Left lobe of liver (tissue), 2 donors: Measurements from ENCODE around the gene NUTM1. TPM values are rescaled to one million over a fixed set of nuclear protein-coding genes. Genes with fewer than 3 reads are reported as not detected.
A peak's percentile ranks its signal among the peaks of the same experiment; 100 is the strongest.
"Not testable (repeated sequence)": the region's sequence is repeated elsewhere in the genome, so short reads cannot be mapped to it uniquely, and the experiment has no call there.

Source experiments
- ATAC-seq: fragments of 200-7000 bp; cut with Tn5 transposase; one replicate; pipeline ENCODE4 v1.9.1; 2020; ENCODE audit warnings: mild to moderate bottlenecking, moderate library complexity
- DNase-seq: peaks from one replicate; pipeline ENCODE4 v3.0.0-alpha.2; 2020; ENCODE audit warnings: low spot score
- total RNA-seq: library from RNA; stranded (reverse); gene quantifications from one replicate; pipeline ENCODE4 v1.2.1, GENCODE V29; 2021
- donor health status: DM: no; HTN: no; CAD: no; lungs with moderate emphysema.
- donor health status: DM: no; HTN: yes; CAD: no.

NUTM1 gene
- total RNA-seq, 1 donor from 2014 or later: not detected

DNA sequence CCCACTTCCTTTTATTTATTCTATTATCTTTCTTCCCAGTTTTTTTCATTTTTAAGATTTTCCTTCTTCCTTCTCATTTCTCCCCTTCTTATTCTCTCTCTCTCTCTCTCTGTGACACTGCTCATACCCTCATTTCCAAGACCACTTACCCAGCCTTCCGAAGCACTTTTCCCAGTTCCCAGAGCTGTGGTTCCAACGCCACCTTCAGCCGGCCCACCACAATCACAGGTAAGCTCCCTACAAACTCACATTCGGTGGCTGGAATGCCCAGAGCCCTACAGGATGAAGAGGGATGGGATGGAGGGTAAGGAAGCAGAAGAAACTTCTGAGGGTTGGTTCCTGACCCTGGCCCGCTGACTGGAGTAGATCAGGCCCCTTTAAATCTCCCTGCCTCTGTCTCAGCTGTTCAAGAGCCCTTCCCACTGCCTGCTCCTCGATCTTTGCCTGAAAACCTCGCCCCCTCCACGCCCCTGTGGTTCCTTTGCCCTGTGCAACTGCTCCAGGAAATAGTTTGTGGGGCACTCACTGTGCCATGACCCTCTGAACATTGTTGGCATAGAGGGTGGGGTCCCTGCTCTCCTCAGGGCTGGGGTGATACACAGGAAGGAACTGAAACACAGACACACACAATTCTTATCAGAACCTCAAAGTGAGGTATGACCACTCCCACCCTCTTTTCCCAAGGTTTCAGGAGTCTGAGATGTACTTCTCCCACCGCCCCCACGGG is 19.1 kb downstream of the NUTM1 start:
- ATAC-seq (no peak), DNase-seq (no peak)

DNA sequence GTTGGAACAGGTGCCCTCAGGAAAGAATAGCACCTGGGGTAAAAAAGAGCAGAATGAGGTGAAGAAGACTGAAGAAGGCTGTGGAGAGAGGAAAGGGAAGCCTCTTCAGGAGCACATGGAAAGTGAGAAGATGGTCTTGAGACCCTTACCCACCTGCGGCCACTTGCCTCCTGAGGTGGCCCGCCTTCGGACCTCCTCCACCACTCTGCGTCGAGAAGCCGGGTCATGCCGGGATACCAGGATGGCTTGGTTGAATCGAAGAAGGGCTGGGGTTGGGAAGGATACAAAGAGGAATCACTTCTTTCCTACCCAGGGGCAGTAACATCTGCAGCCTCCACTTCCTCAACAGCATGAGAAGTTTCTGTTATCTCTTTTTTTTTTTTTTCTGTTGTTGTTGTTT is 20.9 kb downstream of the NUTM1 start:
- DNase-seq: no peak
- ATAC-seq: no peak

DNA sequence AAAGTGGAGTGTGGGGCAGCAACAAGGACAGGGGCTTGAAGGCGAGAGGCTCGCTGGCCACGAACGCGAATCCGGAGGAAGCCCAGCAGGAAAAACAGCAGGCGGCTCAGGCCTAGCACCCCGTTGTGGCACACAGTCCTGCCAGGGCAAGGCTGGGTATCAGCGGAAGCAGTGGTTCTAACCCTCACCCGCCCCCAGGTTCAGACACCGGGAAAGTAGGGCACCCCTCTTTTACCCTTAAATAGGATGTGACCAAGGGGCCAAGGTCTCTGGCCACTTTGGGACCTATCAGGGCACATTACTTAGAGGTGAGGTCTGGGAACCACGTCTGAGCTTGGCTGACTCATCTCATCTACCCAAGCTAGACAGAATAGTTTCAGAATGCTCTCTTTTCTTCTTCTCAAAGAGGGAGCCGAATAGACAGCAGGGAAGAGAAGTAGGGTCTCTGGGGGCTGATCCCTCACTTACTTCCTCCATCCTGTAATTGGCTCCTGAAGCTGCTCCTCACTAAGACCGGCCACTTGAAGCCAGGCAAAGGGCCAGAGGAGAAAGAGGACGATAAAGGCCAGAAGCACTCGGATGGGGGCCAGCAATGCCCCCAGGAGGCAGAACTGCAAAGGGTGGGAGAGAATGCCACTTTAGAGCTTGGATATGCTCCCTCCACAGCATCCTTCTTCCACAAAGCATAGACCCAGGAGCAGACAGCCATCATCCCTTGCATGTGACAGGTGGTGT is 22.1 kb downstream of the NUTM1 start:
- ATAC-seq (no peak), DNase-seq (no peak)

DNA sequence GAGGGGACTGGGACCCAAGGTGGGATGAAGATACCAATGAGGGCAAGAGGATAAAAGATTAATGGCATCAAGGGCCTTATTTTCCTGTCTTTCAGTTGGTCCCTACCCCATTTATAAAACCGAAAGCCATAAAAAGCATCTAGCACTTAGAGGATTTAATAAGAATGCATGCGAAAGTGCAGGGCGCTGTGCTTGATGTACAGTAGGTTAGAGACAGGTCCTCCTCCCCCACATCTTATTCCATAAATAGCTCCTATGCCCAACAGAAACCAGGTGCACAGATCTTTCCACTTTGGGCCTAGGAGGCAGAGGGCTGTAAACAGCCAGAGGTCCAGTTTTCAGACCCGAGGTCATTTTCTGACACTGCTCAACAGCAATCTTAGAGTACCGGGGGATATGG is 22.7 kb downstream of the NUTM1 start:
- DNase-seq (no peak), ATAC-seq (no peak)

DNA sequence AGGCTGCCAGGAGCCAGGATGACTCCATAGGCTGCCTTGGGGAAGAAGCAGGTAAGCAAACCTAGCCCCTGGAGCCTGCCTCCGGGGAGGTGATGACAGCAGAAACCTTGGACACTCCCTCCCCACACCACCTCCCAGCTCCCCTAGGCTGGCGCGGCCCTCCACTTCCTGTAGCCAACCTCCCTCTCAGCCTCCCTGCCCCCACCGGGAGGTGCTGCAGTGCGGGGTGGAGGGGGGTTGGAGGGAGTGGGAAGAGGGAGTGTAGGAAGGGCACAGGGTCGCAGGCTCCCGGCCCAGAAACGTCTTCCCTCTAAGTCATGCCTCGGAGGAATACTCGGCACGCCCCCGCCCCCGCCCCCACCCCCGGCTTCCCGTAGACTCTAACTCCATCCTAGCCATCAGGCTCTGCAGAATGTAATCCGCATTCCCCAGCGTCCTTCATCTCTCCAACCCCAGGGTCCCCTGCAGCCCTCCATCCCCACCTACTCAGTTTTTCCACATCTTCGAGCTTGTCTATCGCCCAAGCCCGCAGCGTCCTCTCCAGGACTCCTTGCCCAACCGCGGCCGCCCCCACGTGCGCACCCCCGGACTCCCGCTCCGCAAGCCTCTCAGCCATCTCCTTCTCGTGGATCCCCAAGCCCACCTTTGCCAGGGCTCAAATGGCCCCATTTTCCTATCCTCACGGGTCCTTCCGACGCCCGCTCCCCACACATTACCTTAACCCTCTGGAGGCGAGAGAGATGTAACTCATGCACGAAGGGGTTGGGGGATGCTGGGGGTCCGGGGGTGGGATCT is 23.4 kb downstream of the NUTM1 start:
- ATAC-seq (no peak), DNase-seq (no peak)

DNA sequence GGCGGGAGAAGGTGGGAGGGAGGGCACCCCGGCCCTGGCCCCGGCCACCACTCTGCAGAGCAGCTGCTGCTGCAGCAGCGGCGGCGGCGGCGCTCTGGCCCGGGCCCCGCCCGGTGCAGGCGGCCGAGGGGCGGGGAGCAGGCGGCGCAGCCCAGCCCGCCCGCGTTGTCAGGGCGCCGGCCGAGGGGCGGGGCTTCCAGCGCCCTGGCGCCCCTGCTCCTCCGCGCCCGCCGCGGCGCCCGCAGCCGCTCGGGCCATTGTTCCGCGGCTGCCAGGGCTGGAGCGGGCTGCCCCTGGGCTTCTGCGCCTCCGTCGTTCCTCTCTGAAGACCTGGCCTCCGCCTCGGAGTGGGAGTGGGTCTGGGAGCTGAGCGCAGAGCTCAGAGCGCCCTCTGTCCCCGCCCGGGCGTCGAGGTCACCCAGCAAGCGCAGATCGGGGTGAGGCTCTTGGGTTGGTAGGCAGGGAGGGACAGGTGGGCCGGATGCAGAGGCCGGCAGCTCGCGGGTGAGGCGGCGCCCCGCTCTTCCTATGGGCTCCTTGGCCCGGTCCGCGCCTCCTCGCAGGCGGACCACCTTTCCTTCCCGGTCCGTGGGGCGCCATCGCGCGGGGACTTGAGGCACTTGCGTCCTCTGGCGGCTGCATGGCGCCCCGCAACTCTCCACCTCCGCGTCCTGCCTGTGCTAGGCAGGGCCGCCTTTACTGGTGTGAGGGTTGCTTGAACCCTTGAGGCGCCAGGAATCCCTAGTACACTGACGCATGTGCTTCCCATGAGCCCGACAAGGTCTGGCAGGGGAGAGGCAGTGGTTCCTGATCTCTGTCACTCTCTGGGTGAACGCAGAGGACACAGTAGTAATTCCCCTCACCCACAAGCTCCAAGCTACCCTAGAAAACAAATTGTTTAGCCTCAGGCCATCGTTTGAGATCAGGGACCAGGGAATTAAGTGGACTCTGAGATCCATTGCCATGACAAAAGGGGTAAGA is 24.3 kb downstream of the NUTM1 start, which contains the start of gene LPCAT4:
TSS of gene LPCAT4 (minus strand) at position 96 of the 981 bp plus-strand sequence. CDS start 96 bp downstream, outside the sequence.
- peak; percentile 87 for DNase-seq
- ATAC-seq: peak; percentile 95

DNA sequence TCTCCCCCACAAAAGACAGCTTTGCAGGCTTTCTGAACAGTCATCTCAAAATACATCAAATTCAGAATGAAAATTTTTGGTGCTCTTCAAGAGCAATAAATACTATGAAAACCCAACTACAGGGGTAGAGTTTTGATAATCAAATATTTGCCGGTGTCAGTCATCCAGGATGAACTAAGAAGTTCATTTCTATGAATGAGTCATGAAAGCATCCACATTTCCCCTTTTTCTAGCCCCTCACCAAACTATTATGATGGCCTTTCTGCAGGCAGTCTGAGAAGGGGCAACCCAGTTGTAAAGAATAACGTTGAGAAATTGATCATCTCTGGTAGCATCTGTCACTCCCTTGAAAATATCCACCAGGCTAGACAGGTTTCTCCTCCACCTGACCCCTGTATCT is 27.0 kb downstream of the NUTM1 start:
- DNase-seq (no peak), ATAC-seq (no peak)

DNA sequence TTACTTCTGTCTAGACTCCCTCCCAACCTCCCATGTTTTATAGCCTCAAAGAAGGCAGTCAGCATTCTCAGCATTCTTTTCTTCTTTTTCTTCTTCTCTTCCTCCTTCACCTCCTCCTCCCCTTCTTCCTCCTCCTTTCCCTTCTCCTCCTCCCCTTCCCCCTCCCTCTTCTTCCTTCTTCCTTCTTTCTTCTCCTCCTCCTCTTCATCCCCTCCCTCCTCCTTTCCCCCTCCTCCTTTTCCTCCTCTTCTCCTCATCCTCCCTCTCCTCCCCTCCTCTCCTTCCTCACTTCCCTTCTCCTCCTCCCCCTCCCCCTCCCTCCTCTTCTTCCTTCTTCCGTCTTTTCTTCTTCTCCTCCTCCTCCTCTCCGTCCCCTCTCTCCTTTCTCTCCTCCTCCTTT is 27.5 kb downstream of the NUTM1 start:
- ATAC-seq (no peak), DNase-seq (no peak)

DNA sequence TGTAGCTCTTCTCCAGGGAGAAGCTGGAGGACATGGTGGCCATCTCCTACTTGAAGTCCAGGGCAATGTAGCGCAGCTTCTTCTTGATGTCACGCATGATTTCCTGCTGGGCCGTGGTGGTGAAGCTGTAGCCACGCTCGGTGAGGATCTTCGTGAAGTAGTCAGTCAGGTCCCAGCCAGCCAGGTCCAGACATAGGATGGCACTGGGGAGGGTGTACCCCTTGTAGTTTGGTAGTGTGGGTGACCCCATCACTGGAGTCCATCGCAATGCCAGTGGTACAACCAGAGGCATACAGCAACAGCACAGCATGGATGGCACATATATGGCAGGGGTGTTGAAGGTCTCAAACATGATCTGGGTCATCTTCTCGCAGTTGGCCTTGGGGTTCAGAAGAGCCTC is 30.8 kb downstream of the NUTM1 start:
- ATAC-seq: no peak
- no peak for DNase-seq

DNA sequence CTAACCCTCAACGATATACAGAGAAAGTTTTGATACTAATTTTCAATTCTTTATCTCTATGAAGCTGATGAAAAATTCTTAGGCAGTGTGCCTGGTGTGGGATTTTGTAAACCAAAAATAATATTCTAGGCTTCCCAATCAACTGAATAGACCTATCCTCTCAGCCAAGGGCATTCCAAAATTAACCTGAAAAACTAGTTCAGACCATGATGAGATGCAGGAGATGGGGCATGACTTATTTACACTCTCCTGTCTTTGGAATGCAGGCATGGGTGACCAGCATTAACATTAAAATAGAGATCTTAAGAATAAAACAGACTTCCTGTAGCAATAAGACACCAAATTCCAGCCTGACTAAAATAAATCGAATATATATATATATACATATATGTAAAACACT is 31.7 kb downstream of the NUTM1 start:
- no peak for DNase-seq
- ATAC-seq: no peak

DNA sequence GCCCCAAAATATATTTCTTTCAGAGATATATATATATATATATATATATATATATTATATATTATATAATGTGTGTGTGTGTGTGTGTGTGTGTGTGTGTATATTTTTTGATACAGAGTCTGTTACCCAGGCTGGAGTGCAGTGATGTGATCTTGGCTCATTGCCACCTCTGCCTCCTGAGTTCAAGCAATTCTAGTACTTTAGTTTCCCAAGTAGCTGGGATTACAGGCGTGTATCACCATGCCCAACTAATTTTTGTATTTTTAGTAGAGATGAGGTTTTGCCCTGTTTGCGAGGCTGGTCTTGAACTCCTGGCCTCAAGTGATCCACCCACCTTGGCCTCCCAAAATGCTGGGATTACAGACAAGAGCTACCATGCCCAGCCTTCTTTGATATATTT is 32.4 kb downstream of the NUTM1 start:
- not testable (repeated sequence) for DNase-seq, ATAC-seq

DNA sequence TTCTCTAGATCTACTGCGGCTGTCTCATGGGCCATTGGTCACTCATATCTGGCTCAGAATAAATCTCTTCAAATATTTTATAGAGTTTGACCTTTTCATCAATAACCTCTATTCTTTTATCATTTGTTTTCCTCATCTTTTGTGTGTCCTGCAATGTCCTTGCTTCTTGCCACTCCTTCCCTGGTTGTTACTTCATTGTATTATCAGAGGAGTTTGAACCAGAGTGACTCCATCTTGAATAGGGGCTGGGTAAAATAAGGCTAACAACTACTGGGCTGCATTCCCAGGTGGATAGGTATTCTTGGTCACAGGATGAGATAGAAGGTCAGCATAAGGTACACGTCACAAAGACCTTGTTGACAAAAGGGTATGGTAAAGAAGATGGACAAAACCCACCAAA is 33.7 kb downstream of the NUTM1 start:
- DNase-seq (no peak), ATAC-seq (no peak)

DNA sequence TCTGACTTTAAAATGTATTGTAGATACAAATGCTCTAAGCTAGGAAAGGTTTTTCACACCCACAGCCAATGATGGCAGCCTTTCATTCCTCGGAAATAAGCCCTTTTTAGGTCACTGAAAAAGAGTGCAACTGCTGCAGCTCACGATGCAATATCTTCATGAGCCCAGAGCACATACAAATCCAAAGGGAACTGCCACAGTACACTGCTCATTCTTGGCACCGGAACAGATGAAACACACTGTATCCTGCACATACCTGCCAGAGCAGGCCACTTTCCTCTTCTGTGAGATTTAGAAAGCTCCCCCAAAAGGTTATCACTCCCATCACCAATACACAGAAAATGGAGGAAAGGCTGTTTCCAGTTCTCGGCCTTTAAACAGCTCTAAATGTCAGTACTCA is 37.4 kb downstream of the NUTM1 start:
- not testable (repeated sequence) for ATAC-seq, DNase-seq

DNA sequence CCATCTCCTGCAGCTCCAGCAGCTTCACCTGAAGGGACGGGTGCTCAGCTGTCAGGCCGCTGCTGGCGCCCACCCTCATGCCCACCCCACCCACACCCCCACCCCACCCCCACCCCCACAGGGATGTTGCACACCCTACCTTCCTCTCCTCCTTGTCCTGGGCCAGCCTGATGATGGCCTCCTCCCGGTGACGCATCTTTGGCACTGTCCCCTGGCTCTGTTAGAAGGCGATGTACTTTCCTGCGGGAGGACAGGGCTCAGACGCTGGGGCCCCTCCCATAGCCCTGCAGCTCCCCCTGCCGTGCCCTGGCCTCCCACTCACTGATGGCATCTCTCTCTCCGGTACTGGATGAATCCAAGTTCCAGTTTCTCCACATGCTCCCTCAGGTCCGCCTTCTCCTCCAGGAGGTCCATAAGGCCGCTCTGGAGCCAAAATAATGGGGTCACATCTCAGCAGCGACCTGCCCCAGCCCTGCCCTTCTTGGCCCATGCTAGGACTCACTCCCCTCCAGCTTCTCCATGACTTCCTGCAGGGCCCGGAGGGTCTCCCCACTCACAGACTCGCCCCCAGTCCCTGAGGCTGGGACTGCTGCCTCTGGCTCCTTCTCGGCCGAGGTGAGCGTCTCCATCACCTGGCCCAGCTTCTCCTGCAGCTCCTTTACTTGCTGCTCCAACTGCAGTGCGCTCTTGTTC is 38.9 kb downstream of the NUTM1 start:
- not testable (repeated sequence) for ATAC-seq, DNase-seq

DNA sequence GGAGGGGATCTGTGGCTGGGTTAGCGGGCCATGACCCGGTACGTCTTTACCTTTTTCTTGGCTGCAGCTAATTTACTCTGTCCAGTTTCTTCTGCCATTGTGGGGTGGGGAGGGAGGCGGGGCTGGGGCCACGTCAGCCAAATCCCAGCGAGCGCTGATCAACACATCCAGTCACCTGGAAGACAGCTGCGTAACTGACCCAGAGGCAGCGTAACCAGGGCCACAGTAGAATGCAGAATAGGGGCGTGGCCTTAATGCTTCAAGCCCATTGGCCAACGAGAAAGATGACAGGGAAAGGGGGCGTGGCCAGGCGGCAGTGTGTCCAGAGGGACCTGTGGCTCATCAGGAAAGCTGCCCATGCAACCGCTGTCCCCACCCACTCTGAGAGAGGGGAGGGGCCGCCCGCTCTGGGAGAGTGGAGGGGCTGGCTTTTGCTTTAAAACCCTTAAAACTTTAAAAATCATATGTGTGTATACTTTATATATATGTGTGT is 46.5 kb downstream of the NUTM1 start:
- not testable (repeated sequence) for DNase-seq, ATAC-seq

DNA sequence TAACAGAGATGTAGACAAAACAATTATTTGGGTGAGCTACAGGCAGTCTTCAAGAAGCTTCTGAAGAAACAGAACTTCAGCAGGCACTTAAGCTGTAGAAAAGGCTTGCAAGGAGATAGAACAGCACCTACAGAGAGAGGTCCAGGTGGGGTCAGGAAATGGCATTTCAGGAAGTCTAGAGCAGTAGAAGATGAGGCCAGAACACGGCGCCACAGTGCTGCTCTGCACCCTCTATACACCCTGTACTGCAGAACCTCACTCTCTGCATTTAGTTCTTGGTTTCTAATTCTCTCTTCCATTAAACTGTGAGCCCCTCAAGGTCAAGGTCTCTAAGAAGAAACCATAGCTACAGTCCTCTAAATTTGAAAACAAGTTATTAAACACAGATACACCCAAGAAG is 49.9 kb downstream of the NUTM1 start:
- not testable (repeated sequence) for DNase-seq

DNA sequence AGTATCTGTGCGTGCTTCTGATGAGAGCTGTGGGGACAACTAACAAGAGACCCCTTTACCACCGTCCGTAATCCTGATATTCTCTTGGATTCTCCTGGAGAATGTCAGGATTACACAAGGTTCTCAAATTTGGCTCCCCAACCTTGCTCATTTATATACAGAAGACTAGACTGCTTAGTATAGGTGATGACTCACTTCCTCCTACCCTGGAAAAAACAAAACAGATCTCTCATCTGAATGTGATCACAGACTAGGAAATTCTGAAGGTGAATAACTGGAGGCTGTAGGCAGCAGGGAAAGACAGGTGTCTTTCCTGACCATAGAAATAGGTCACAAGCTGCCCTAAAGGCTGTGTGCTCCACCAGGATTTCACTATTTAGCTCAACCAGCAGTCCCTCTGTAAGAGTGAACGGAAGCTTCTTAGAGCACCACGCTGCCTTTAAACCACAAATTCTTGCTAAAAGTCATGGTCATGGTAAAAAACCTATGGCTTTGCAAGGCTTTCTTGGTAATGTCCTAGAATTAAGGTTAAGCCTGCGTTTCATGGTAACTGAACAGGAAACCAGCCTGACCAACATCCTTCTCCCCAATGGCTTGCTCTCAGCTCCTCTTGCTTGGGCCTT is 54.6 kb downstream of the NUTM1 start:
- not testable (repeated sequence) for ATAC-seq, DNase-seq

More for the DNA sequence above, 49.9 kb downstream of the NUTM1 start:
- not testable (repeated sequence) for ATAC-seq

DNA sequence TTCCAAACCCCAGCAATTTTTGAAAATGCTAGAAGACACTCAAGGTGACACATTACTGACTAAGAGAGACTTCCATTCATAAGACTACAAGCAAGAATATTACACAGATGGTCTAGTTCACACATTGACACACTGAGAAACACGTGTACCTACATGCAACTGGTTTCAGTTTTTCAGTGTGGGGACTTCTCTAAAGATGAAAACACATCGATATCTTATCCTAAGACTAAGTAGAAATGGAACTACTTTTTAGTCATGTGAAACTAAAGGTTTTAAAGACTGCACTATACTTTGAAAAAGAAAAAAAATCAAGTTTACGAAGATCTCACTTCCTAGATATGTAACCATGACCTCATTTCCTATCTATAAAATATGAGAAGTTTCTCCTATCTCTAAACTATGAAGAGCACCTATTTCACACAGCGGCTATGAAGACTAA is 60.1 kb downstream of the NUTM1 start:
- not testable (repeated sequence) for ATAC-seq, DNase-seq

DNA sequence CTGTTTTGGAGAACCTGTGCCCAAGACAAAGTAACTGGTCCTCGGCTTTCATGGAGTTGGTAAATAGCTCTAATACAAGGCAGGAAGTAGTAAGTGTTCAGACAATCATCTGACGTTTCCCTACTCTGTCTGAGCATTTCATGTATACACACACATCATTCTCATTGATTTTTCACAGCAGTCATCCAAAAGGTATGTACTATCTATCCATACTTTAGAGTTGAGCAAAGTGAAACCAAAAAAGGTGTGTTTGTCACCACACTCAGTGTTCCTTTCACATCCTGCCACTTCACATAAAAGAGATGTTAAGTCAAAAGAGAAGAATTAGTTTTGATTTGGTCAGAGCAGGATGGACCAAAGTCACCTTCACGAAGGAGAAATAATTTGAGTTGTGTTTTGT is 60.8 kb downstream of the NUTM1 start:
- not testable (repeated sequence) for ATAC-seq, DNase-seq
